Coronary artery (tissue), 2 donors: ENCODE data around the gene PLEKHH2.

ENCODE experiments used
- DNase-seq: peaks from one replicate; pipeline ENCODE4 v3.0.0-alpha.2; 2017; ENCODE audit warnings: low spot score
- H3K27ac ChIP-seq, 2 donors: fragments of 200-600 bp; sonication (generic); one replicate each; pipeline ENCODE4 v1.5.1; 2016 to 2019
- H3K4me3 ChIP-seq: fragments of 200-600 bp; sonication (generic); 2 replicates; pipeline ENCODE4 v1.5.1; 2016; ENCODE audit warnings: mild to moderate bottlenecking, moderate library complexity
- CTCF ChIP-seq: fragments of 200-600 bp; sonication (generic); IDR thresholded peaks from one replicate; pipeline ENCODE4 v1.5.1; 2019; ENCODE audit warnings: antibody characterized with exemption

PLEKHH2 gene

GRCh38 chr2:43748333-43748732 lies 111.3 kb downstream of the PLEKHH2 start:
- no peak for TF ChIP-seq CTCF
- DNase-seq, result no peak
- no peak overlapping the region for H3K4me3 ChIP-seq
- no peak overlapping the region for H3K27ac ChIP-seq

- DNase-seq, result no peak
- no peak overlapping the region for H3K4me3 ChIP-seq
- no peak for TF ChIP-seq CTCF
- no peak overlapping the region for H3K27ac ChIP-seq
Observed at GRCh38 chr2:43749583-43749982, 112.5 kb downstream of the PLEKHH2 start.

GRCh38 chr2:43751476-43751990 lies 114.5 kb downstream of the PLEKHH2 start:
- DNase-seq, result no peak
- H3K4me3 ChIP-seq, result no peak overlapping the region
- no peak for TF ChIP-seq CTCF
- no peak overlapping the region for H3K27ac ChIP-seq

- no peak for TF ChIP-seq CTCF
Observed at GRCh38 chr2:43752302-43752701, 115.2 kb downstream of the PLEKHH2 start.

GRCh38 chr2:43754180-43754579 lies 117.1 kb downstream of the PLEKHH2 start:
- no peak overlapping the region for H3K4me3 ChIP-seq
- DNase-seq, result no peak
- no peak for TF ChIP-seq CTCF
- no peak overlapping the region for H3K27ac ChIP-seq

More at GRCh38 chr2:43752302-43752701, 115.2 kb downstream of the PLEKHH2 start:
- Histone ChIP-seq H3K4me3 (no peak overlapping the region), H3K27ac (no peak overlapping the region)
- no peak for DNase-seq

GRCh38 chr2:43758739-43759138 lies 121.7 kb downstream of the PLEKHH2 start:
- DNase-seq, result no peak
- H3K4me3 ChIP-seq, result no peak overlapping the region
- TF ChIP-seq CTCF, result no peak
- H3K27ac ChIP-seq, result peak overlapping the region in 1 of 2 donors; percentile 62

- TF ChIP-seq CTCF, result no peak
- Histone ChIP-seq H3K4me3 (no peak overlapping the region), H3K27ac (peak overlapping the region in 1 of 2 donors; percentile 60)
- no peak for DNase-seq
Observed at GRCh38 chr2:43759195-43759594, 122.1 kb downstream of the PLEKHH2 start.
